Thymus (tissue), 11 donors: ENCODE results near the gene HLA-E. TPM values are rescaled to one million over a fixed set of nuclear protein-coding genes. Genes with fewer than 3 reads are reported as not detected.
"Not testable (repeated sequence)": the region's sequence is repeated elsewhere in the genome, so short reads cannot be mapped to it uniquely, and the experiment has no call there.

Source experiments
- DNase-seq, 9 donors: peaks; one replicate each; pipeline ENCODE4 v3.0.0-alpha.2; 2013; ENCODE audit warnings: low spot score in 9 of 9, low read depth in 6 of 9, missing footprints in 1 of 9
- H3K27ac ChIP-seq, 2 donors: one replicate each; pipeline ENCODE4 v1.5.1; 2013; ENCODE audit warnings: control low read depth in 1 of 2, low read depth in 1 of 2, low read length in 1 of 2, mild to moderate bottlenecking in 1 of 2, moderate library complexity in 1 of 2
- H3K27me3 ChIP-seq, 2 donors: one replicate each; pipeline ENCODE4 v1.5.1; 2013; ENCODE audit warnings: low read length in 1 of 2; ENCODE audit not compliant: control insufficient read depth in 2 of 2, insufficient read depth in 1 of 2
- H3K36me3 ChIP-seq, 2 donors: one replicate each; pipeline ENCODE4 v1.5.1; 2013; ENCODE audit warnings: low read length in 1 of 2, mild to moderate bottlenecking in 1 of 2, moderate library complexity in 1 of 2; ENCODE audit not compliant: control insufficient read depth in 2 of 2, insufficient read depth in 2 of 2
- H3K4me1 ChIP-seq, 2 donors: one replicate each; pipeline ENCODE4 v1.5.1; 2013; ENCODE audit warnings: low read length in 2 of 2; ENCODE audit not compliant: control insufficient read depth in 2 of 2, insufficient read depth in 2 of 2
- H3K4me3 ChIP-seq, 2 donors: one replicate each; pipeline ENCODE4 v1.5.1; 2013; ENCODE audit warnings: low read length in 2 of 2, control low read depth in 1 of 2, mild to moderate bottlenecking in 1 of 2
- H3K9me3 ChIP-seq, 2 donors: one replicate each; pipeline ENCODE4 v1.5.1; 2013; ENCODE audit warnings: low read length in 1 of 2, mild to moderate bottlenecking in 1 of 2; ENCODE audit not compliant: control insufficient read depth in 2 of 2, insufficient read depth in 1 of 2
- WGBS: extraction: QIAGEN DNeasy Blood & Tissue Kit; methylation state at CpG from one replicate; pipeline ENCODE4 v1.1.7; 2013; 5-methylcytosine and 5-hydroxymethylcytosine counted together
- polyA plus RNA-seq: library from polyadenylated mRNA; stranded (reverse); fragments of 200-250 nt; gene quantifications from one replicate; pipeline ENCODE4 v1.2.3, GENCODE V29; 2013
- total RNA-seq: library from RNA; stranded (reverse); fragments of 120-200 nt; gene quantifications from one replicate; pipeline ENCODE4 v1.2.4, GENCODE V29; 2013
- donor health status: healthy.

The HLA-E gene
- total and polyA plus RNA-seq, 2 donors, result 303 to 531 TPM

DNA sequence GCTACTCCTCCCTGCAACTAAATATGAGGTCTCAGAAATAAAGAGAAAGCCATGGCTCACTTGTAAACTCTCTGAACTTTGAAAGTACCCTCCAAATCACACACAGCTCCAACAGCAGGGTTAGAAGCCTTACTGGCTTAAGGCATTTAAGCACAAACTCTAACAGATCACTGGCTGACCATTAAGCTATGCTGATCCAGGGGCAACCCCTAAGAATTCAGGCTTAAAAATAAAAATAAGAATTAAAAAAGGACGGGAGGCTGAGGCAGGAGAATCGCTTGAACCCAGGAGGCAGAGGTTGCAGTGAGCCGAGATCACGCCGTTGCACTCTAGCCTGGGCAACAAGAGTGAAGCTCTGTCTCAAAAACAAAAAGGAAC lies 21.8 kb downstream of the HLA-E start:
- H3K4me1 ChIP-seq, result peaks cover 38 to 56% of the 10 kb centered on the region in 2 donors
- H3K27ac ChIP-seq, result peak overlapping the region; percentile 61 to 74

DNA sequence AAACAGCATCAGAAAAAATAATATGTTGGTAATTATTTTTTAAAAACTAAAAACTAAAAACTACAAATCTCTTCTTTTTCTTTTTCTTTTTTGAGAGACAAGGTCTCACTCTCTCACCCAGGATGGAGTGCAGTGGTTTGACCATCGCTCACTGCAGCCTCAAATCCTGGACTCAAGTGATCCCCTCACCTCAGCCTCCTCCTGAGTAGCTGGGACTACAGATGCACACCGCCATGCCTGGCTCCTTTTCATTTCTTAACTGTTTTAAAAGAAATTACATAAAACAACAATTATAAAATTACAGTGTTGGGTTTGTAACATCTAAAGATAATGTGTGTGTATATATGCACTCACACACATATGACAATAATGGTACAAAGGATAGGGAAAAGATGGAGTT lies 24.1 kb downstream of the HLA-E start:
- no peak for DNase-seq
- H3K9me3 ChIP-seq, result peaks cover 2 to 11% of the 10 kb centered on the region in 2 donors
- H3K27ac ChIP-seq, result no peak overlapping the region
- H3K27me3 ChIP-seq, result no peaks in the 10 kb centered on the region
- H3K4me1 ChIP-seq, result peaks cover 30 to 54% of the 10 kb centered on the region in 2 donors
- no peak overlapping the region for H3K4me3 ChIP-seq
- WGBS, result over 99% methylated on average over 2 of the region's 2 CpGs
- no peaks in the 10 kb centered on the region for H3K36me3 ChIP-seq

More for the DNA sequence above, 21.8 kb downstream of the HLA-E start:
- Histone ChIP-seq H3K27me3 (no peaks in the 10 kb centered on the region), H3K4me3 (no peak overlapping the region), H3K9me3 (peaks cover 0 to 3% of the 10 kb centered on the region in 2 donors), H3K36me3 (no peaks in the 10 kb centered on the region)
- 74% methylated on average over 5 of the region's 5 CpGs for WGBS
- no peak for DNase-seq

DNA sequence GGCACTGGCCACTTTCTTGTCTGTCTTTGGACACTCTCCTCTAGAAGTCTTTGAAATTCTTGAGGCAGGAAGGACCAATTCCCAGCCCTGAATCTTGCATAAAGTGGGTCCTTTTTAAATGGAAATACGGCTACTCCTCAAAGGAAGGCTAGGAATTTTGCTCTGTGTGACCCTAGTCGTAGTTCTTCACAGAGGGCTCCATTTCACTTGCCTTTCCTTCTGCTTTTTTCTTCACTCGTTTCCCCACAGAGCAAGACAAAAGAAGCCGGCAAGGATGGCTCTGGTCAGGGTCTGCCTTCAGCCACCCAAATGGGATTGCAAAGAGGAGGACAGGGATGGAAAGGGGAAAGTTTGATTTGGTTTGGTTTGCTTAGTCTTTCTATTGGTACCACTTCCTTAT lies 25.8 kb downstream of the HLA-E start:
- Histone ChIP-seq H3K27ac (peak overlapping the region; percentile 83 to 94), H3K27me3 (no peaks in the 10 kb centered on the region), H3K4me3 (no peak overlapping the region), H3K4me1 (peaks cover 17 to 41% of the 10 kb centered on the region in 2 donors), H3K36me3 (no peaks in the 10 kb centered on the region), H3K9me3 (peaks cover 2 to 18% of the 10 kb centered on the region in 2 donors)
- 72% methylated on average over 4 of the region's 4 CpGs for WGBS
- no peak for DNase-seq

DNA sequence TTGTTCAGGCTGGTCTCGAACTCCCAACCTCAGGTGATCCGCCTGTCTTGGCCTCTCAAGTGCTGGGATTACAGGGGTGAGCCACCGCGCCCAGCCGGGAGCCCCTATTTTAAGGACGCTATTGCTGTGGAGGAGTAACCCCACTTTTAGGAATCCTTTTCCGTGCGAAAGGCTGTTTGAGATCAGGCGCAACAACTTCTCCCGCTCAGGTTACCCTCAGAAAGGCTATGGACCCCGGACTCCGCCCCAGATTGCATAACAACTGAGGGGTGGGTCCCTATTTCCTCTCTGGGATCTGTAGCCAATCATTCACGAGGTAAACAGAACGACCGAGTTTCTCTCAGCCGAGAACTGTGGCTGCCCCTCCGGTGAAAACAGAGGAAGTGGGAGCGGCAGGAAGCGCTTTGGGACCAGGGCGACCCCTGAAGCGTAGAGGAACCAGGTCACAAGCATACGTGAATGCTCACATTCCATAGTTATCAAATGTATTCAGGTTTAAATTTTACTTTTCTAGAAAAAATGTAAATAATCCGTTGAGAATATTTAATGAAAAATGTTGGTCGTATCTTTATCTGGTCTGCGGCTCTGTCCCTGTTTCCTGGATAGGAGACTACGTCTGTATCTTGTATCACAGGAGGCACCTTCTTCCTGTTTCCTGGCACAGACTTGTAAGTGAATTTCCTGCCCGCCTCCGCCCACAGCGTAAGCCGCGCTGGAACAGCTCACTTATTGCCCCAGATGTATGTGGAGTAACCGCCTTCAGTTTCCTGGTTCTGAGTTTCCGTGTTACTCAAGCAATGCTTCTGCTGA lies 26.8 kb downstream of the HLA-E start:
- H3K9me3 ChIP-seq, result peaks cover 2 to 23% of the 10 kb centered on the region in 2 donors
- peak overlapping the region; percentile 45 to 60 for H3K4me3 ChIP-seq
- peak overlapping the region; percentile 94 to 99 for H3K27ac ChIP-seq
- peak; percentile 70 to 96 (median 89) for DNase-seq
- WGBS, result under 1% methylated on average over 33 of the region's 33 CpGs
- no peaks in the 10 kb centered on the region for H3K27me3 ChIP-seq
- H3K4me1 ChIP-seq, result peaks cover 11 to 34% of the 10 kb centered on the region in 2 donors
- no peaks in the 10 kb centered on the region for H3K36me3 ChIP-seq

DNA sequence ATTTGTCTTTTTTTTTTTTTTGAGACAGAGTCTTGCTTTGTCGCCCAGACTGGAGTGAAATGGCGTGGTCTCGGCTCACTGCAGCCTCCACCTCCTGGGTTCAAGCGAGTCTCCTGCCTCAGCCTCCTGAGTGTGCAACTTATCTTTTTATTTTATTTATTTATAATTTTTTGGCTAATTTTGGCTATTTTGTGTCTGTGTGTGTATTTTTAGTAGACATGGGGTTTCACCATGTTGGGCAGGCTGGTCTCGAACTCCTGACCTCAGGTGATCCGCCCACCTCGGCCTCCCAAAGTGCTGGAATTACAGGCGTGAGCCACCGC lies 27.4 kb downstream of the HLA-E start:
- H3K4me3 ChIP-seq, result peak overlapping the region; percentile 45 to 60

DNA sequence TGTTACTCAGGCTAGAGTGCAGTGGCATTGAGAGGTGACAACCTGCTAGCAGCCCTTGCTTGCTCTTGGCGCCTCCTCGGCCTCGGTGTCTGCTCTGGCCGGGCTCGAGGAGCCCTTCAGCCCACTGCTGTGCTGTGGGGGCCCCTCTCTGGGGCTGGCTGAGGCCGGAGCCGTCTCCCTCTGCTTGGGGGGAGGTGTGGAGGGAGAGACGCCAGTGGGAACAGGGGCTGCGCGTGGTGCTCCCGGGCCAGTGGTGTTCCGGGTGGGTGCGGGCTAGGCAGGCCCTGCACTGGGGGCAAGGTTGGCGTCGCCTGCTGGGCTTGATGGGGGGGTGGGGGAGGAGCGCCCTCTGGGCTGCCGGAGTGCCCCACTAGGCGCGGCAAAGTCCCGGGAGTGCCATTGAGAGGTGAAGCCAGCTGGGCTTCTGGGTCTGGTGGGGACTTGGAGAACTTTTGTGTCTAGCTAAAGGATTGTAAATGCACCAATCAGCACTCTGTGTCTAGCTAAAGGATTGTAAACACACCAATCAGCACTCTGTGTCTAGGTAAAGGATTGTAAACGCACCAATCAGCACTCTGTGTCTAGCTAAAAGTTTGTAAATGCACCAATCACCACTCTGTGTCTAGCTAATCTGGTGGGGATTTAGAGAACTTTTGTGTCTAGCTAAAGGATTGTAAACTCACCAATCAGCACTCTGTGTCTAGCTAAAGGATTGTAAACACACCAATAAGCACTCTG lies 28.6 kb downstream of the HLA-E start:
- Histone ChIP-seq H3K9me3 (peaks cover 2 to 23% of the 10 kb centered on the region in 2 donors), H3K27ac (peak overlapping the region in 1 of 2 donors; percentile 79), H3K4me1 (peaks cover 11 to 32% of the 10 kb centered on the region in 2 donors)
- WGBS, result 93% methylated on average over 21 of the region's 21 CpGs
- DNase-seq, H3K36me3 ChIP-seq, H3K4me3 ChIP-seq, H3K27me3 ChIP-seq: not testable (repeated sequence)

More for the DNA sequence above, 27.4 kb downstream of the HLA-E start:
- not testable (repeated sequence) for DNase-seq, H3K27me3 ChIP-seq, H3K36me3 ChIP-seq
- peaks cover 11 to 32% of the 10 kb centered on the region in 2 donors for H3K4me1 ChIP-seq
- H3K27ac ChIP-seq, result peak overlapping the region; percentile 94 to 99
- H3K9me3 ChIP-seq, result peaks cover 2 to 23% of the 10 kb centered on the region in 2 donors
- 35% methylated on average over 9 of the region's 9 CpGs for WGBS

DNA sequence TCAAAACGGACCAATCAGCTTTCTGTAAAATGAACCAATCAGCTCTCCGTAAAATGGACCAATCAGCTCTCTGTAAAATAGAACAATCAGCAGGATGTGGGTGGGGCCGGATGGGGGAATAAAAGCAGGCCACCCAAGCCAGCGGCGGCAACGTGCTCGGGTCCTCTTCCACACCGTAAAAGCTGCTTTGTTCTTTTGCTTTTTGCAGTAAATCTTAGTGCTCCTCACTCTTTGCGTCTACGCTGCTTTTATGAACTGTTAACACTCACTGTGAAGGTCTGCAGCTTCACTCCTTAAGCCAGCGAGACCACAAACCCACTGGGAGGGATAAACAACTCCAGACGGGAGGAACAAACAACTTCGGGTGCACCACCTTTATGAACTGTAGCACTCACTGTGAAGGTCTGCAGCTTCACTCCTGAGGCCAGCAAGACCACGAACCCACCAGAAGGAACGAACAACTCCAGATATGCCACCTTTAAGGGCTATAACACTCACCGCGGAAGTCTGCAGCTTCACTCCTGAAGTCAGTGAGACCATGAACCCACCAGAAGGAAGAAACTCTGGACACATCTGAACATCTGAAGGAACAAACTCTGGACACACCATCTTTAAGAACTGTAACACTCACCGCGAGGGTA lies 29.3 kb downstream of the HLA-E start:
- H3K4me1 ChIP-seq, result peaks cover 11 to 32% of the 10 kb centered on the region in 2 donors
- H3K36me3 ChIP-seq, H3K4me3 ChIP-seq, DNase-seq, H3K27me3 ChIP-seq: not testable (repeated sequence)
- 48% methylated on average over 19 of the region's 19 CpGs for WGBS
- peaks cover 2 to 23% of the 10 kb centered on the region in 2 donors for H3K9me3 ChIP-seq
- peak overlapping the region in 1 of 2 donors; percentile 79 for H3K27ac ChIP-seq

DNA sequence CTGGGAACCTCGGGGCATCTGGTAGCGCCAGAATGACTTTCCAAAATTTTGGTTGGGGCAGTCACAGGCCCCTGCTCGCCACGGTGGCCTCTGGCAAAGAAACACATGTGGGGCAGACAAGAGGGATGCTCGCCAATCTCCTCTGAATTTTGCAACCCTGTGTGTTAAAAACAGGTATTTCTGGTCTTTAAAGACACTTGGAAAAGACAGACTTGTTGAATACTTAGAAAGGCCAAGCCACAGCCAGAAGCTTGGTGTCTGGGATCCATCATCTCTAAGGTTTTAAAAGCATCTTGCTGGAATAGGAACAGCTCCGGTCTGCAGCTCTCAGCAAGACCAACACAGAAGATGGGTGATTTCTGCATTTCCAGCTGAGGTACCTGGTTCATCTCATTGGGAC lies 31.2 kb downstream of the HLA-E start:
- Histone ChIP-seq H3K27ac (no peak overlapping the region), H3K4me1 (peaks cover 4 to 24% of the 10 kb centered on the region in 2 donors), H3K4me3 (no peak overlapping the region), H3K36me3 (no peaks in the 10 kb centered on the region), H3K9me3 (peaks cover 2 to 23% of the 10 kb centered on the region in 2 donors), H3K27me3 (no peaks in the 10 kb centered on the region)
- 98% methylated on average over 6 of the region's 6 CpGs for WGBS
- DNase-seq, result no peak

DNA sequence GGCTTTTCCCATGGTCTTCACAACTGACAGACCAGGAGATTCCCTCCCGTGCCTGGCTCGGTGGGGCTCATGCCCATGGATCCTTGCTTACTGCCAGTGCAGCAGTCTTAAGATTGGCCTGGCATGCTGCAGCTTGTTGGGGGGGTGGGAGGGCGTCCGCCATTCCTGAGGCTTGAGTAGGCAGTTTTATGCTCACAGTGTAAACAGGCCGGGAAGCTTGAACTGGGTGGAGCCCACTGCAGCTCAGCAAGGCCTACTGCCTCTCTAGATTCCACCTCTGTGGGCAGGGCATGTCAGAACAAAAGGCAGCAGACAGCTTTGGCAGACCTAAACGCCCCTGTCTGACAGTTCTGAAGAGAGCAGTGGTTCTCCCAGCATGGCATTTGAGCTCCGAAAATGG lies 31.8 kb downstream of the HLA-E start:
- 93% methylated on average over 7 of the region's 7 CpGs for WGBS
- Histone ChIP-seq H3K4me1 (peaks cover 2 to 19% of the 10 kb centered on the region in 2 donors), H3K27ac (peak overlapping the region in 1 of 2 donors; percentile 58), H3K9me3 (peaks cover 2 to 21% of the 10 kb centered on the region in 2 donors)
- not testable (repeated sequence) for H3K27me3 ChIP-seq, H3K4me3 ChIP-seq, DNase-seq, H3K36me3 ChIP-seq
